Measurements from ENCODE around the gene CISD1. TPM values are rescaled to one million over a fixed set of nuclear protein-coding genes. Genes with fewer than 3 reads are reported as not detected.

The CISD1 gene
- total and polyA plus RNA-seq, 9 of the 15 experiments (the other 6 are each of a cell fraction or from before 2014, with no cell fraction given), result 35.8 to 342 (median 118) TPM

DNA sequence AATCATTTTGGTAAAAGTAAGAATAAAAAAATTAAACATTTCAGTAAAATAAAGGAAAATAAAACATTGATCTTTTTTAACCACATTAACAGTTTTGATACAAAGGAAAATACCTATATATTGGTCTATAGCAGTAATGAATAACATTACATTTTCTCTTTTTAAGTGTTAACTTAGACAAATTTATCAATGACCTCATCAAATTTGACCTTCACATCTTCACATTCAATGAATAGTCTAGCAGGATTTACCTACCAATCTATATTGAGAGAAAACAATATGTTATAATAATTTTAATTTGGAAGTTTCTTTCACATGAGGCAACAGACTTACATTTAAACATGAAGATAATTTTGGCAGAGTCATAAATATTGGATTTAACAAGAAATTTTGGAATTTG lies 47.9 kb downstream of the CISD1 start:
- Histone ChIP-seq H3K4me2 (ENCODE audit: insufficient read depth, low read length) (no peak overlapping the region), H3K9me1 (ENCODE audit: control insufficient read depth, insufficient read depth, low read length) (no peaks in the 10 kb centered on the region), H3K36me3 (ENCODE audit: control insufficient read depth, insufficient read depth, low read length) (no peaks in the 10 kb centered on the region), H3K9ac (ENCODE audit: insufficient read depth in 1 of 2, low read depth in 2 of 2, low read length in 2 of 2) (no peak overlapping the region), H4K20me1 (replicated peaks; ENCODE audit: control insufficient read depth, insufficient read depth, low read length) (no peaks in the 10 kb centered on the region), H3K79me2 (ENCODE audit: control insufficient read depth, insufficient read depth, low read length) (no peaks in the 10 kb centered on the region), H3K27me3 (ENCODE audit: control insufficient read depth in 2 of 2, insufficient read depth in 2 of 2, low read length in 2 of 2) (no peaks in the 10 kb centered on the region; a peak in 1 of 5 replicates), H3K4me1 (replicated peaks in 1 of 2; ENCODE audit: control insufficient read depth in 2 of 2, insufficient read depth in 2 of 2, low read length in 2 of 2) (peaks cover 0 to 3% of the 10 kb centered on the region in 2 experiments; a peak in 1 of 5 replicates), H3K27ac (ENCODE audit: extremely low read depth, low read depth, low read length) (no peak overlapping the region), H2AFZ (ENCODE audit: low read depth, low read length) (no peak overlapping the region), H3K9me3 (replicated peaks; ENCODE audit: control insufficient read depth, insufficient read depth, low read depth, low read length) (no peaks in the 10 kb centered on the region), H3K4me3 (no peak overlapping the region)
- ChIA-PET CTCF (ENCODE audit: low intra/inter-chr PET ratio) (no interaction called here), POLR2A (no interaction called here)
- DNase-seq (ENCODE audit: extremely low read depth in 1 of 4, low spot score in 3 of 4), result no peak
- TF ChIP-seq ZNF785 (CRISPR knock-in tag; IDR thresholded peaks at IDR 0.05), result no peak
- TF ChIP-seq HNRNPLL (IDR thresholded peaks at IDR 0.05; ENCODE audit: low read depth, low read length, poor library complexity, severe bottlenecking), result no peak
- TF ChIP-seq ZNF12 (CRISPR knock-in tag; IDR thresholded peaks at IDR 0.05), result no peak
- no peak for TF ChIP-seq RBBP5 (IDR thresholded peaks at IDR 0.05; ENCODE audit: borderline replicate concordance, insufficient read depth, low read length, poor library complexity, severe bottlenecking)
- TF ChIP-seq PHB2 (IDR thresholded peaks at IDR 0.05; ENCODE audit: low read depth), result no peak
- TF ChIP-seq, protein P1, sequence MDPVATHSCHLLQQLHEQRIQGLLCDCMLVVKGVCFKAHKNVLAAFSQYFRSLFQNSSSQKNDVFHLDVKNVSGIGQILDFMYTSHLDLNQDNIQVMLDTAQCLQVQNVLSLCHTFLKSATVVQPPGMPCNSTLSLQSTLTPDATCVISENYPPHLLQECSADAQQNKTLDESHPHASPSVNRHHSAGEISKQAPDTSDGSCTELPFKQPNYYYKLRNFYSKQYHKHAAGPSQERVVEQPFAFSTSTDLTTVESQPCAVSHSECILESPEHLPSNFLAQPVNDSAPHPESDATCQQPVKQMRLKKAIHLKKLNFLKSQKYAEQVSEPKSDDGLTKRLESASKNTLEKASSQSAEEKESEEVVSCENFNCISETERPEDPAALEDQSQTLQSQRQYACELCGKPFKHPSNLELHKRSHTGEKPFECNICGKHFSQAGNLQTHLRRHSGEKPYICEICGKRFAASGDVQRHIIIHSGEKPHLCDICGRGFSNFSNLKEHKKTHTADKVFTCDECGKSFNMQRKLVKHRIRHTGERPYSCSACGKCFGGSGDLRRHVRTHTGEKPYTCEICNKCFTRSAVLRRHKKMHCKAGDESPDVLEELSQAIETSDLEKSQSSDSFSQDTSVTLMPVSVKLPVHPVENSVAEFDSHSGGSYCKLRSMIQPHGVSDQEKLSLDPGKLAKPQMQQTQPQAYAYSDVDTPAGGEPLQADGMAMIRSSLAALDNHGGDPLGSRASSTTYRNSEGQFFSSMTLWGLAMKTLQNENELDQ (CRISPR knock-in tag; IDR thresholded peaks at IDR 0.05; ENCODE audit: borderline replicate concordance), result no peak
- in situ Hi-C loops (cut with MboI), result no loop called here
- BruUV-seq (replicated peaks), result no TSS peak
- intact Hi-C loops (cut with micrococcal nuclease), result loop anchor here (10.0 kb wide), 1 partner anchor 198 kb away; the partner anchor contains the start of gene BICC1
- FAIRE-seq, result no peak
- no peak for ATAC-seq
